Hepatocyte (in vitro differentiated cells): ENCODE data around the gene DNAH11.

Source experiments
- CTCF ChIP-seq: fragments of 200-600 bp; sonication (generic); IDR thresholded peaks from 2 replicates; pipeline ENCODE4 v1.5.1; 2016; ENCODE audit warnings: antibody characterized with exemption, mild to moderate bottlenecking; ENCODE audit not compliant: poor library complexity
- EZH2 ChIP-seq: fragments of 200-600 bp; sonication (generic); IDR thresholded peaks from 2 replicates; pipeline ENCODE4 v1.6.1; 2016; ENCODE audit warnings: antibody characterized with exemption, mild to moderate bottlenecking, borderline replicate concordance
- EZH2phosphoT487 ChIP-seq: fragments of 200-600 bp; sonication (generic); IDR thresholded peaks from one replicate; pipeline ENCODE4 v1.6.1; 2018; ENCODE audit warnings: antibody characterized with exemption, mild to moderate bottlenecking, low read depth, moderate library complexity; ENCODE audit not compliant: unreplicated experiment, severe bottlenecking

- TF ChIP-seq CTCF (no peak), EZH2 (no peak), EZH2phosphoT487 (no peak)
Measured at GRCh38 chr7:21943436-21943835, 400.6 kb downstream of the DNAH11 start.
